ENCODE measurements around the gene TXNIP. TPM values are rescaled to one million over a fixed set of nuclear protein-coding genes. Genes with fewer than 3 reads are reported as not detected.

TXNIP gene
- total RNA-seq, 1 experiment from 2014 or later, result 2.5 TPM

GRCh38 chr1:146031476-146031875 lies 35.1 kb upstream of the TXNIP start:
- Histone ChIP-seq H4K20me1 (ENCODE audit: insufficient read depth) (no peaks in the 10 kb centered on the region), H2AFZ (ENCODE audit: low read depth, low read length, poor library complexity, severe bottlenecking) (peak overlapping the region; percentile 42), H3K4me1 (ENCODE audit: control insufficient read depth in 1 of 2, insufficient read depth in 2 of 2, low read length in 2 of 2) (peaks cover 3 to 17% of the 10 kb centered on the region in 2 experiments; a peak in 3 of 4 replicates), H3K9ac (ENCODE audit: low read length) (no peak overlapping the region), H3K4me2 (ENCODE audit: low read length) (no peak overlapping the region), H3K9me2 (ENCODE audit: insufficient read depth) (no peaks in the 10 kb centered on the region), H3K4me3 (replicated peaks in 1 of 2; ENCODE audit: low read depth in 1 of 2, low read length in 2 of 2) (no peak overlapping the region), H3K27me3 (ENCODE audit: insufficient read depth, low read length) (no peaks in the 10 kb centered on the region), H3K79me2 (ENCODE audit: insufficient read depth, low read length) (no peaks in the 10 kb centered on the region), H3K27ac (ENCODE audit: low read depth, low read length) (no peak overlapping the region), H3K36me3 (ENCODE audit: control insufficient read depth in 1 of 2, insufficient read depth in 2 of 2, low read length in 2 of 2) (no peaks in the 10 kb centered on the region), H3K9me3 (ENCODE audit: control insufficient read depth in 1 of 2, insufficient read depth in 1 of 2, low read depth in 1 of 2, low read length in 2 of 2) (no peaks in the 10 kb centered on the region)
- BruUV-seq (replicated peaks), result no TSS peak
- RAD21 ChIA-PET (ENCODE audit: low non-redundant PET in 1 of 2, low total read pairs in 2 of 2, uncharacterized antibody in 2 of 2, unreplicated experiment in 2 of 2), result no interaction called here
- CTCF ChIA-PET, result interaction anchor here (1.1 to 1.9 kb wide), 4 partner anchors 8 to 173 kb away, joined by 3 to 7 read pairs (median 6); partner anchors contain the start of gene PIAS3
- POLR2A ChIA-PET, result no interaction called here
- no peak for DNase-seq (ENCODE audit: low read depth, low spot score)
- TF ChIP-seq POLR2AphosphoS5 (IDR thresholded peaks at IDR 0.05; ENCODE audit: low read depth, low read length) (no peak), ATF3 (IDR thresholded peaks at IDR 0.05) (no peak), POLR2A (IDR thresholded peaks at IDR 0.05; ENCODE audit: borderline replicate concordance, extremely low read depth, insufficient read depth, insufficient read length) (no peak), CBX3 (IDR thresholded peaks at IDR 0.05; ENCODE audit: low read depth) (no peak), SRF (IDR thresholded peaks at IDR 0.05; ENCODE audit: low read depth) (no peak), EGR1 (IDR thresholded peaks at IDR 0.05; ENCODE audit: low read depth) (no peak), CTCF (IDR thresholded peaks at IDR 0.05 in 2 of 3, conservative IDR thresholded peaks at IDR 0.05 in 1 of 3; ENCODE audit: borderline replicate concordance in 1 of 3, insufficient read depth in 1 of 3, low read depth in 2 of 3, low read length in 2 of 3) (no peak), EZH2 (IDR thresholded peaks at IDR 0.05) (no peak), CEBPB (IDR thresholded peaks at IDR 0.05; ENCODE audit: low read depth) (no peak), SP1 (IDR thresholded peaks at IDR 0.05; ENCODE audit: low read depth) (no peak)
- TF ChIP-seq, protein P1, sequence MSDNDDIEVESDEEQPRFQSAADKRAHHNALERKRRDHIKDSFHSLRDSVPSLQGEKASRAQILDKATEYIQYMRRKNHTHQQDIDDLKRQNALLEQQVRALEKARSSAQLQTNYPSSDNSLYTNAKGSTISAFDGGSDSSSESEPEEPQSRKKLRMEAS (IDR thresholded peaks at IDR 0.05), result no peak
- TF ChIP-seq, protein P2, sequence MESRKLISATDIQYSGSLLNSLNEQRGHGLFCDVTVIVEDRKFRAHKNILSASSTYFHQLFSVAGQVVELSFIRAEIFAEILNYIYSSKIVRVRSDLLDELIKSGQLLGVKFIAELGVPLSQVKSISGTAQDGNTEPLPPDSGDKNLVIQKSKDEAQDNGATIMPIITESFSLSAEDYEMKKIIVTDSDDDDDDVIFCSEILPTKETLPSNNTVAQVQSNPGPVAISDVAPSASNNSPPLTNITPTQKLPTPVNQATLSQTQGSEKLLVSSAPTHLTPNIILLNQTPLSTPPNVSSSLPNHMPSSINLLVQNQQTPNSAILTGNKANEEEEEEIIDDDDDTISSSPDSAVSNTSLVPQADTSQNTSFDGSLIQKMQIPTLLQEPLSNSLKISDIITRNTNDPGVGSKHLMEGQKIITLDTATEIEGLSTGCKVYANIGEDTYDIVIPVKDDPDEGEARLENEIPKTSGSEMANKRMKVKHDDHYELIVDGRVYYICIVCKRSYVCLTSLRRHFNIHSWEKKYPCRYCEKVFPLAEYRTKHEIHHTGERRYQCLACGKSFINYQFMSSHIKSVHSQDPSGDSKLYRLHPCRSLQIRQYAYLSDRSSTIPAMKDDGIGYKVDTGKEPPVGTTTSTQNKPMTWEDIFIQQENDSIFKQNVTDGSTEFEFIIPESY (IDR thresholded peaks at IDR 0.05; ENCODE audit: extremely low read depth, insufficient replicate concordance, low read length), result no peak
- intact Hi-C loops (cut with micrococcal nuclease), result loop anchor here (1.0 kb wide), 1 partner anchor 14 kb away; no protein-coding TSS in a partner anchor
- no peak for ATAC-seq
